Measurements from ENCODE around the gene FMNL2. TPM values are rescaled to one million over a fixed set of nuclear protein-coding genes. Genes with fewer than 3 reads are reported as not detected.

The FMNL2 gene
- total RNA-seq, 5 donors from 2014 or later (not counting 1 experiment from before 2014, with no cell fraction given) = 0.63 to 0.96 (median 0.75) TPM

DNA sequence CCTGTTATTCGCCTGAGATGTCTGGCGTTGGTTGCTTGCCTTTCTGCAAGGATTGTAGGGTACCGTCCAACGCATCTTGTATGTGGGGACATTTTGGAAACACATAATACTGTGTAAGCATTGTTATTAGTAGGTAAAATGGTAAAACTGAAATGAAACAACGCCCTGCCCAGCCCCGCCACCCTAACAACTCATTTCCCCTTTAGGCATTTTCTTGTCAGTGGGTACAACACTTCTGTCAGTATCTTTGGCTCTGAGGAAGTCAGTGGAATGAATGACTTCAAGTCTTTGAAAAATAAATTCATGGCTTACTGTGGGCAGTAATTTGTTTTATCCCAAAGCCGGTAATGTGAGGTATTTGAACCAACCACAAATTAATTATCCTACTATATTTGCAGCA is 86.0 kb downstream of the FMNL2 start:
- Mint-ChIP-seq H3K4me1 (no peaks in the 10 kb centered on the region), H3K4me3 (no peak overlapping the region), H3K27ac (no peak overlapping the region), H3K9me3 (no peaks in the 10 kb centered on the region), H3K36me3 (no peaks in the 10 kb centered on the region), H3K27me3 (peaks cover 3 to 7% of the 10 kb centered on the region in 2 donors)
- Histone ChIP-seq H3K27ac (ENCODE audit: low read length) (no peak overlapping the region), H3K9me3 (no peaks in the 10 kb centered on the region), H3K4me1 (ENCODE audit: control insufficient read depth in 1 of 2, extremely low read depth in 1 of 2, insufficient read depth in 2 of 2, low read length in 2 of 2) (no peaks in the 10 kb centered on the region), H3K27me3 (replicated peaks in 1 of 2; ENCODE audit: control insufficient read depth in 2 of 2, extremely low read depth in 1 of 2, insufficient read depth in 2 of 2, low read length in 1 of 2) (peaks cover 0 to 5% of the 10 kb centered on the region in 2 experiments), H3K36me3 (ENCODE audit: control insufficient read depth in 2 of 2, extremely low read depth in 1 of 2, insufficient read depth in 1 of 2, low read length in 1 of 2) (no peaks in the 10 kb centered on the region), H3K4me3 (ENCODE audit: control insufficient read depth in 1 of 2, extremely low read depth in 1 of 2, low read length in 1 of 2) (no peak overlapping the region)
- ChIA-PET POLR2A (no interaction called here), CTCF (no interaction called here)
- 80% methylated on average over 1 of the region's 7 CpGs for WGBS (ENCODE audit: insufficient coverage)
- ATAC-seq (replicated peaks in 1 of 4) (no peak), DNase-seq (no peak)

DNA sequence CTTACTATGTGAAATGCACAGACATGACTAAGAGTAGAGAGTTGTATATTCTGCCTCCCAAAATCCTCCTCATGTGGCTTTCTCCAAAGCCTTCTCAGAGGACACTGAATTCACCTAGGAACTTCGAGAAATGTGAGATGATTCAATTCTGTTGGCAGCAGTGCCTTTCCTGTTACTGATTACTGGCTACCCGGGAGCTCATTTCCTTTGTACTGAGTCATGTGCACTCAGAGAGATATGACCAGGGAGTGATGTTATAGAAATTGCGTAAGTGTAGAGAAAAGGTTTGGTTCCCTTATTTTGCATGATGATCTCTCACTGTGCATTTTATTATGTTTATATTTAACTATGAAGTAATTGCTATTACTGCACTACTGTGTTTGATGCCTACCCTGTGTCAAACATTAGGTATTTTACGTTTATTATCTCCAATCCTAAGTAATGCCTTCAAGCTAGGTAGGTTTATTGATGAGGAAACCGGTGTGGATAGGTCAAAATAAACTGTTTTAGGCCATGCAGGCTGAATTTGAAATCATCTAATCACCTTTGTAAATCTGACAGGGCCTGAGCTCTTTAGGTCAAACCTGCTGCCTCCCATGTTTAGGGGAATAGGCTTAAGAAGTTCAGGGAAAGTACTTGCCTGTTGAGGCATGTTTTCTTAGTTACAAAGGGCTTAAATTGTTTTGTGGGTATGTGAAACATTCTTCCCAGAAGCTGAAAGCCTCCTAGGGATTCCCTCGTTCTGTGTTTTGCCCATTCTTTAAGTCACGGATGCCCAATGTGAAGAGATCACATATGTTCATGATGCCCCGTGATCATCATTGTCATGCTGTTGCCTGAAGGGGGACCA is 86.8 kb downstream of the FMNL2 start:
- H3K27ac Mint-ChIP-seq = no peak overlapping the region
- CTCF ChIA-PET = no interaction called here
- no peaks in the 10 kb centered on the region for H3K4me1 Mint-ChIP-seq
- H3K4me1 ChIP-seq (ENCODE audit: control insufficient read depth in 1 of 2, extremely low read depth in 1 of 2, insufficient read depth in 2 of 2, low read length in 2 of 2) = no peaks in the 10 kb centered on the region
- H3K27ac ChIP-seq (ENCODE audit: low read length) = no peak overlapping the region
- H3K27me3 ChIP-seq (replicated peaks in 1 of 2; ENCODE audit: control insufficient read depth in 2 of 2, extremely low read depth in 1 of 2, insufficient read depth in 2 of 2, low read length in 1 of 2) = peaks cover 0 to 5% of the 10 kb centered on the region in 2 experiments
- H3K36me3 ChIP-seq (ENCODE audit: control insufficient read depth in 2 of 2, extremely low read depth in 1 of 2, insufficient read depth in 1 of 2, low read length in 1 of 2) = no peaks in the 10 kb centered on the region
- H3K9me3 Mint-ChIP-seq = no peaks in the 10 kb centered on the region
- 52% methylated on average over 3 of the region's 8 CpGs for WGBS (ENCODE audit: insufficient coverage)
- H3K9me3 ChIP-seq = no peaks in the 10 kb centered on the region
- H3K27me3 Mint-ChIP-seq = peaks cover 3 to 7% of the 10 kb centered on the region in 2 donors
- H3K4me3 Mint-ChIP-seq = no peak overlapping the region
- H3K4me3 ChIP-seq (ENCODE audit: control insufficient read depth in 1 of 2, extremely low read depth in 1 of 2, low read length in 1 of 2) = no peak overlapping the region
- no peaks in the 10 kb centered on the region for H3K36me3 Mint-ChIP-seq
- POLR2A ChIA-PET = no interaction called here
- DNase-seq (peak in 1 of 35 experiments; percentile 3), ATAC-seq (replicated peaks in 1 of 4) (no peak)

DNA sequence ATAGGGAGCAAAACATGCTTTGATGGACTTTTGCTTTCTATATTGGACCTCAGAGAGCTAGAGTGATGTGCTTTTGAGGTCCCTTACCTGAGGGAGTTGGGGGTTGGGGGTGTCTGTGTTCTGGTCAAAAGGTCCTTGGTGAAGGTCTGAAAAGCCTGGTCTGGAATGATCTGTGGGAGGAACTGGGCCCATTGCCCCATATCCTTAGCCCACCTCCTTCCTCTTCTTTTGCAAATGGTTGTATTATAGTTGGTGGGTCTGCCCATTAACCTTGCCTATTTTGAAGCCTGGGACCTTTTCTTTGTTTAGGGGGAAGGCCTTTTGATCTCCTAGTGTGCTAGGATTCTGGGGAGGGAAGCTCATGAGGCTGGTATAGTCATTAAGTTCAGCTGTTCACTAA is 88.7 kb downstream of the FMNL2 start:
- ChIA-PET POLR2A (no interaction called here), CTCF (no interaction called here)
- no peak overlapping the region for H3K4me3 ChIP-seq (ENCODE audit: control insufficient read depth in 1 of 2, extremely low read depth in 1 of 2, low read length in 1 of 2)
- Mint-ChIP-seq H3K27me3 (peaks cover 3 to 7% of the 10 kb centered on the region in 2 donors), H3K9me3 (no peaks in the 10 kb centered on the region), H3K4me3 (no peak overlapping the region), H3K36me3 (no peaks in the 10 kb centered on the region), H3K4me1 (no peaks in the 10 kb centered on the region), H3K27ac (no peak overlapping the region)
- ATAC-seq (replicated peaks in 1 of 4) = no peak
- no peaks in the 10 kb centered on the region for H3K36me3 ChIP-seq (ENCODE audit: control insufficient read depth in 2 of 2, extremely low read depth in 1 of 2, insufficient read depth in 1 of 2, low read length in 1 of 2)
- no peak overlapping the region for H3K27ac ChIP-seq (ENCODE audit: low read length)
- no peaks in the 10 kb centered on the region for H3K4me1 ChIP-seq (ENCODE audit: control insufficient read depth in 1 of 2, extremely low read depth in 1 of 2, insufficient read depth in 2 of 2, low read length in 2 of 2)
- H3K27me3 ChIP-seq (replicated peaks in 1 of 2; ENCODE audit: control insufficient read depth in 2 of 2, extremely low read depth in 1 of 2, insufficient read depth in 2 of 2, low read length in 1 of 2) = peaks cover 0 to 5% of the 10 kb centered on the region in 2 experiments
- no peaks in the 10 kb centered on the region for H3K9me3 ChIP-seq
- no peak for DNase-seq

DNA sequence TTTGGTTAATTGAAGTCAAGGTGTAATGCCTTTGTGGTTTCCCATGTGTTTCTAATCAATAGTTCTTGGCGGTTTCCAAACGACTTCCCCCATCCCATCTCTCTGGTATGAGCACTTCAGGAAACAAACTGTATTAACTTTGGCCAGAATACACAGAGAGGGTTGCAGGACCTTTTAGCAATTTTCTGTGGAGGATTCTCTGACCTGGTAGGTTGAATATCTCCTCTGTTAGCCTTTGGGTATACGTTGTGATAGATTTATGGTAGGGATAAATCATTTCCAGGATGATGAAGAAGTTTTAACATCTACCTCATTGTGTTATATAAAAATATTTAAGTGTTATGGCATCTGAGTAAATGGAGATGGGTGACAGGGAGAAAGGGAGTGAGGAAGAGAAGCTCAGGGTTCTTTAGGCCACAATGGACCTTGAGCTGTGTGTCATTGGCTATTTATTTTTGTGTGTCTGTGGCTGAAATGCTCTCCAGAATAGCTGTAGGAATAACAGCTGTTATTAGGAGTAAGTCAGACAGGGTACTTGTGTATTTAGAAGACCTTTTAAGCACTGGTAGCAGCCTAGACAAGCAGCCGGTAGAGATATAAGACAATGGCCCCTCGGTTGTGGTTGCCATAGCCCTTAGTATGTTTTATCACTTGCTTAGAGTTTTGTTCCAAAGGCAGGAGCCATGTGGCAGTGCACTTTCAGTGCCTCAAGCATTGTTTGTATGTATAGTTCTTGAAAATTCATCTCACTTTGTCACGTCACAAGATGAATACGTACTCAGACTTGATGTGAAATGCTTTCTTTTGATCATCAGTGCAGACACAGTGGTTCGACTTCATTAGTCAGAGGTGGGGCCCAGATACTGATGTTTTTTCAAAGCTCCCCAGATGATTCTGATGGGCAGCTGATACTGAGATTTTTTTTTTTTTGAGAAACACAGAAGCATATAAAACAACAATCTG is 91.1 kb downstream of the FMNL2 start:
- WGBS (ENCODE audit: insufficient coverage) = 96% methylated on average over 4 of the region's 8 CpGs
- Mint-ChIP-seq H3K27me3 (no peaks in the 10 kb centered on the region), H3K36me3 (no peaks in the 10 kb centered on the region), H3K27ac (no peak overlapping the region), H3K4me3 (no peak overlapping the region), H3K9me3 (no peaks in the 10 kb centered on the region), H3K4me1 (no peaks in the 10 kb centered on the region)
- no peak for DNase-seq
- no peak overlapping the region for H3K27ac ChIP-seq (ENCODE audit: low read length)
- no peak overlapping the region for H3K4me3 ChIP-seq (ENCODE audit: control insufficient read depth in 1 of 2, extremely low read depth in 1 of 2, low read length in 1 of 2)
- no peaks in the 10 kb centered on the region for H3K4me1 ChIP-seq (ENCODE audit: control insufficient read depth in 1 of 2, extremely low read depth in 1 of 2, insufficient read depth in 2 of 2, low read length in 2 of 2)
- no peak for ATAC-seq (replicated peaks in 1 of 4)
- H3K36me3 ChIP-seq (ENCODE audit: control insufficient read depth in 2 of 2, extremely low read depth in 1 of 2, insufficient read depth in 1 of 2, low read length in 1 of 2) = no peaks in the 10 kb centered on the region
- no peaks in the 10 kb centered on the region for H3K9me3 ChIP-seq
- POLR2A ChIA-PET = no interaction called here
- CTCF ChIA-PET = no interaction called here
- H3K27me3 ChIP-seq (replicated peaks in 1 of 2; ENCODE audit: control insufficient read depth in 2 of 2, extremely low read depth in 1 of 2, insufficient read depth in 2 of 2, low read length in 1 of 2) = peaks cover 0 to 3% of the 10 kb centered on the region in 2 experiments

DNA sequence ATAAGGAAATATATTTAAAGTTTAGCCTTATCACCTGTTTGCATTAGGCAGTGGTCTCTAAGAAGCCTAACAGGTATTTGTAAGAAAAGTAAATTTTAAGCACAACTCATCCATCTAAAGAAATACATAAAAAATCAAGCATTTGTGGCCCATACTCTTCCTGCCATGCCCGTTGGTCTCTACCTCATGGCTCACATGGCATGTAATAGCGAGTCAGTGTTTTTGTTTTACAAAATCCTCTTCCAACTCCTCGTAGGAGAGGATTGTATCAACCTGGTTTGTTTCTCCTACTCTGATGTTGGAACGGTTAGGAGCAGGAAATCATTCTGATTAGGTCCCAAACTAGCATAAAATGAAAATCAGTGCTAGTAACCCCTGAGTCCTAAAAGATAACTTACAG is 91.8 kb downstream of the FMNL2 start:
- H3K27ac Mint-ChIP-seq = no peak overlapping the region
- H3K4me3 ChIP-seq (ENCODE audit: control insufficient read depth in 1 of 2, extremely low read depth in 1 of 2, low read length in 1 of 2) = no peak overlapping the region
- H3K36me3 Mint-ChIP-seq = no peaks in the 10 kb centered on the region
- H3K4me1 ChIP-seq (ENCODE audit: control insufficient read depth in 1 of 2, extremely low read depth in 1 of 2, insufficient read depth in 2 of 2, low read length in 2 of 2) = no peaks in the 10 kb centered on the region
- H3K4me3 Mint-ChIP-seq = no peak overlapping the region
- no peaks in the 10 kb centered on the region for H3K4me1 Mint-ChIP-seq
- no peak for ATAC-seq (replicated peaks in 1 of 4)
- no CpG with 5 or more reads among the region's 4 CpGs for WGBS (ENCODE audit: insufficient coverage)
- H3K27me3 ChIP-seq (replicated peaks in 1 of 2; ENCODE audit: control insufficient read depth in 2 of 2, extremely low read depth in 1 of 2, insufficient read depth in 2 of 2, low read length in 1 of 2) = peaks cover 0 to 3% of the 10 kb centered on the region in 2 experiments
- ChIA-PET POLR2A (no interaction called here), CTCF (no interaction called here)
- H3K9me3 Mint-ChIP-seq = no peaks in the 10 kb centered on the region
- no peak overlapping the region for H3K27ac ChIP-seq (ENCODE audit: low read length)
- no peak for DNase-seq
- H3K36me3 ChIP-seq (ENCODE audit: control insufficient read depth in 2 of 2, extremely low read depth in 1 of 2, insufficient read depth in 1 of 2, low read length in 1 of 2) = no peaks in the 10 kb centered on the region
- no peaks in the 10 kb centered on the region for H3K27me3 Mint-ChIP-seq
- no peaks in the 10 kb centered on the region for H3K9me3 ChIP-seq

DNA sequence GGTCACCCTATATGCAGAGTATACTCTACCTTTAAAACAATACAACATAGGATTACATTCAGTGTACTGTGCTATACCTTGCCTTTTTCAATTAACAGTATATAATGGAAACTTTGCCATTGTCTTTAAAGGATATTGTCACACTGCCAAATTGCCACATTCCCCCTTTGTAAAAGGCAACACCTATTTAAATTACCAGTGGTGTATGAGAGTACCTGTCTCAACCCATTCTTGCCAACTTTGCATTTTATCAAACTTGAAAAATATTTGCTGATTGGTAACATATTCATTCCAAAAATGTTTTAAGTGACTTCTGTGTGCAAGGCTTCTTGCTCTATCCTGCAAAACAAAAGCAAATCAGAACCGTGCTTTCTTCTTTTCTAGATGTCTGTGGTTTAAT is 92.9 kb downstream of the FMNL2 start:
- H3K27me3 ChIP-seq (replicated peaks in 1 of 2; ENCODE audit: control insufficient read depth in 2 of 2, extremely low read depth in 1 of 2, insufficient read depth in 2 of 2, low read length in 1 of 2) = no peaks in the 10 kb centered on the region
- DNase-seq = no peak
- Mint-ChIP-seq H3K4me3 (no peak overlapping the region), H3K9me3 (no peaks in the 10 kb centered on the region), H3K27ac (no peak overlapping the region), H3K4me1 (no peaks in the 10 kb centered on the region), H3K27me3 (no peaks in the 10 kb centered on the region), H3K36me3 (no peaks in the 10 kb centered on the region)
- H3K4me3 ChIP-seq (ENCODE audit: control insufficient read depth in 1 of 2, extremely low read depth in 1 of 2, low read length in 1 of 2) = no peak overlapping the region
- no CpG with 5 or more reads among the region's 1 CpG for WGBS (ENCODE audit: insufficient coverage)
- H3K27ac ChIP-seq (ENCODE audit: low read length) = no peak overlapping the region
- H3K4me1 ChIP-seq (ENCODE audit: control insufficient read depth in 1 of 2, extremely low read depth in 1 of 2, insufficient read depth in 2 of 2, low read length in 2 of 2) = no peaks in the 10 kb centered on the region
- no peaks in the 10 kb centered on the region for H3K36me3 ChIP-seq (ENCODE audit: control insufficient read depth in 2 of 2, extremely low read depth in 1 of 2, insufficient read depth in 1 of 2, low read length in 1 of 2)
- ATAC-seq (replicated peaks in 1 of 4) = no peak
- CTCF ChIA-PET = no interaction called here
- POLR2A ChIA-PET = no interaction called here
- no peaks in the 10 kb centered on the region for H3K9me3 ChIP-seq
